ENCODE measurements around the gene SLC39A3. TPM values are rescaled to one million over a fixed set of nuclear protein-coding genes. Genes with fewer than 3 reads are reported as not detected.

Gene SLC39A3
- total RNA-seq, 2 experiments from 2014 or later: 7.6 to 7.9 TPM

GRCh38 chr19:2758601-2759313 is 18.9 kb upstream of the SLC39A3 start:
- H3K9me3 Mint-ChIP-seq: no peaks in the 10 kb centered on the region
- H3K27me3 Mint-ChIP-seq: no peaks in the 10 kb centered on the region
- no peaks in the 10 kb centered on the region for H3K27me3 ChIP-seq (ENCODE audit: control insufficient read depth in 1 of 2, insufficient read depth in 2 of 2, low read length in 2 of 2)
- DNase-seq (no peak), ATAC-seq (ENCODE audit: poor library complexity) (no peak)
- TF ChIP-seq CTCF (IDR thresholded peaks at IDR 0.05): no peak
- H3K4me1 Mint-ChIP-seq (ENCODE audit: low read depth): peaks cover 5% of the 10 kb centered on the region
- peaks cover 50% of the 10 kb centered on the region for H3K36me3 Mint-ChIP-seq (ENCODE audit: low read depth)
- H3K4me3 Mint-ChIP-seq: no peak overlapping the region
- no peaks in the 10 kb centered on the region for H3K9me3 ChIP-seq (ENCODE audit: control insufficient read depth in 1 of 2, insufficient read depth in 1 of 2, low read length in 2 of 2)
- POLR2A ChIA-PET: no interaction called here
- no peak overlapping the region for H3K27ac Mint-ChIP-seq
- no peak overlapping the region for H3K4me3 ChIP-seq (ENCODE audit: low read length)
- CTCF ChIA-PET: interaction anchor here (1.9 kb wide), 1 partner anchor 9 kb away, joined by 5 read pairs; no protein-coding TSS in a partner anchor
- peaks cover 59% of the 10 kb centered on the region for H3K36me3 ChIP-seq (ENCODE audit: insufficient read depth, low read length)
- no peak overlapping the region for H3K27ac ChIP-seq (ENCODE audit: low read depth in 1 of 2, low read length in 2 of 2)
- intact Hi-C loops (cut with DNase I, micrococcal nuclease): no loop called here
- H3K4me1 ChIP-seq (ENCODE audit: insufficient read depth, low read length): no peaks in the 10 kb centered on the region

GRCh38 chr19:2756921-2757881 is 17.4 kb upstream of the SLC39A3 start:
- no peaks in the 10 kb centered on the region for H3K27me3 Mint-ChIP-seq
- Histone ChIP-seq H3K27me3 (ENCODE audit: control insufficient read depth in 1 of 2, insufficient read depth in 2 of 2, low read length in 2 of 2) (no peaks in the 10 kb centered on the region), H3K36me3 (ENCODE audit: insufficient read depth, low read length) (peaks cover 47% of the 10 kb centered on the region), H3K4me3 (ENCODE audit: low read length) (no peak overlapping the region), H3K4me1 (ENCODE audit: insufficient read depth, low read length) (no peaks in the 10 kb centered on the region), H3K9me3 (ENCODE audit: control insufficient read depth in 1 of 2, insufficient read depth in 1 of 2, low read length in 2 of 2) (no peaks in the 10 kb centered on the region), H3K27ac (ENCODE audit: low read depth in 1 of 2, low read length in 2 of 2) (no peak overlapping the region)
- DNase-seq (no peak), ATAC-seq (ENCODE audit: poor library complexity) (no peak)
- peaks cover 5% of the 10 kb centered on the region for H3K4me1 Mint-ChIP-seq (ENCODE audit: low read depth)
- H3K4me3 Mint-ChIP-seq: no peak overlapping the region
- CTCF ChIA-PET: interaction anchor here (1.0 kb wide), 1 partner anchor 149 kb away, joined by 3 read pairs; no protein-coding TSS in a partner anchor
- H3K9me3 Mint-ChIP-seq: no peaks in the 10 kb centered on the region
- POLR2A ChIA-PET: no interaction called here
- no peak overlapping the region for H3K27ac Mint-ChIP-seq
- intact Hi-C loops (cut with DNase I, micrococcal nuclease): no loop called here
- peaks cover 39% of the 10 kb centered on the region for H3K36me3 Mint-ChIP-seq (ENCODE audit: low read depth)
- no peak for TF ChIP-seq CTCF (IDR thresholded peaks at IDR 0.05)

GRCh38 chr19:2756477-2756876 is 16.7 kb upstream of the SLC39A3 start:
- Mint-ChIP-seq H3K36me3 (ENCODE audit: low read depth) (peaks cover 34% of the 10 kb centered on the region), H3K27me3 (no peaks in the 10 kb centered on the region), H3K4me1 (ENCODE audit: low read depth) (peaks cover 5% of the 10 kb centered on the region), H3K27ac (no peak overlapping the region), H3K9me3 (no peaks in the 10 kb centered on the region), H3K4me3 (no peak overlapping the region)
- DNase-seq: no peak
- Histone ChIP-seq H3K27me3 (ENCODE audit: control insufficient read depth in 1 of 2, insufficient read depth in 2 of 2, low read length in 2 of 2) (no peaks in the 10 kb centered on the region), H3K36me3 (ENCODE audit: insufficient read depth, low read length) (peaks cover 46% of the 10 kb centered on the region), H3K27ac (ENCODE audit: low read depth in 1 of 2, low read length in 2 of 2) (no peak overlapping the region), H3K9me3 (ENCODE audit: control insufficient read depth in 1 of 2, insufficient read depth in 1 of 2, low read length in 2 of 2) (no peaks in the 10 kb centered on the region), H3K4me1 (ENCODE audit: insufficient read depth, low read length) (no peaks in the 10 kb centered on the region), H3K4me3 (ENCODE audit: low read length) (no peak overlapping the region)
- no peak for TF ChIP-seq CTCF (IDR thresholded peaks at IDR 0.05)
- CTCF ChIA-PET: interaction anchor here (1.0 kb wide), 1 partner anchor 149 kb away, joined by 3 read pairs; no protein-coding TSS in a partner anchor
- POLR2A ChIA-PET: no interaction called here
- ATAC-seq (ENCODE audit: poor library complexity): no peak
- intact Hi-C loops (cut with DNase I, micrococcal nuclease): no loop called here
